ENCODE data around the gene MYH7B. TPM values are rescaled to one million over a fixed set of nuclear protein-coding genes. Genes with fewer than 3 reads are reported as not detected.
A peak's percentile ranks its signal among the peaks of the same experiment; 100 is the strongest.

The MYH7B gene
- total and polyA plus RNA-seq, 12 donors = 22.1 to 962 (median 182) TPM

GRCh38 chr20:34979366-34980153 is 23.9 kb downstream of the MYH7B start:
- Histone ChIP-seq H3K36me3 (peaks cover 0 to 9% (median 0%) of the 10 kb centered on the region in 9 donors), H3K4me1 (peaks cover 8 to 56% (median 23%) of the 10 kb centered on the region in 9 donors), H3K4me3 (peak overlapping the region; percentile 32 to 65 (median 56)), H3K9me3 (no peaks in the 10 kb centered on the region), H3K27me3 (peaks cover 0 to 13% (median 0%) of the 10 kb centered on the region in 7 donors), H3K27ac (peak overlapping the region; percentile 76 to 98 (median 88))
- ATAC-seq = peak; percentile 50 to 75 (median 65)
- TF ChIP-seq CTCF (IDR thresholded peaks at IDR 0.05) = no peak
- peak; percentile 75 to 79 for DNase-seq
- 35 to 50% methylated on average over 42 of the region's 42 CpGs for WGBS, 2 donors
- intact Hi-C loops (cut with DNase I) = no loop called here

GRCh38 chr20:34980543-34981233 is 25.0 kb downstream of the MYH7B start:
- DNase-seq (peak; percentile 53 to 77), ATAC-seq (peak; percentile 5 to 50 (median 30))
- Histone ChIP-seq H3K4me1 (peaks cover 8 to 67% (median 28%) of the 10 kb centered on the region in 9 donors), H3K9me3 (no peaks in the 10 kb centered on the region), H3K36me3 (peaks cover 0 to 11% (median 0%) of the 10 kb centered on the region in 9 donors), H3K27me3 (peaks cover 0 to 17% (median 0%) of the 10 kb centered on the region in 7 donors), H3K27ac (peak overlapping the region; percentile 31 to 98 (median 68)), H3K4me3 (peak overlapping the region in 9 of 10 donors; percentile 6 to 65 (median 57))
- intact Hi-C loops (cut with DNase I) = no loop called here
- peak in 1 of 9 donors; percentile 9 for TF ChIP-seq CTCF (IDR thresholded peaks at IDR 0.05)
- WGBS, 2 donors = 59 to 74% methylated on average over 22 of the region's 22 CpGs

- H3K36me3 ChIP-seq = peaks cover 0 to 20% (median 0%) of the 10 kb centered on the region in 9 donors
- DNase-seq (no peak), ATAC-seq (no peak)
- H3K4me1 ChIP-seq = peaks cover 15 to 76% (median 42%) of the 10 kb centered on the region in 9 donors
- H3K4me3 ChIP-seq = peak overlapping the region in 5 of 10 donors; percentile 2 to 65 (median 57)
- H3K9me3 ChIP-seq = no peaks in the 10 kb centered on the region
- WGBS, 2 donors = 45 to 68% methylated on average over 21 of the region's 21 CpGs
- TF ChIP-seq CTCF (IDR thresholded peaks at IDR 0.05) = no peak
- peak overlapping the region; percentile 38 to 98 (median 68) for H3K27ac ChIP-seq
- intact Hi-C loops (cut with DNase I) = no loop called here
- H3K27me3 ChIP-seq = peaks cover 0 to 17% (median 0%) of the 10 kb centered on the region in 7 donors
Measured at GRCh38 chr20:34982270-34983088, 26.8 kb downstream of the MYH7B start.
